HCT116 (cell line): ENCODE results near the gene GARIN5B. TPM values are rescaled to one million over a fixed set of nuclear protein-coding genes. Genes with fewer than 3 reads are reported as not detected.

ENCODE experiments used
- ATAC-seq: fragments of 200-7000 bp; cut with Tn5 transposase; 2 replicates; pipeline ENCODE4 v1.9.1; 2020; ENCODE audit warnings: mild to moderate bottlenecking, moderate library complexity
- BruUV-seq: library from RNA; stranded (reverse); fragments of 400-500 nt; replicated peaks from 2 replicates; lab custom pipeline; 2021; lab: Mats Ljungman, UMichigan
- CTCF ChIA-PET: fragments of 300-600 bp; sonication (Branson Sonifier 250); formaldehyde crosslinking; loops from one replicate; lab custom pipeline; 2021; ENCODE audit warnings: antibody characterized with exemption; lab: Charles Lee
- POLR2A ChIA-PET: fragments of 300-600, 350-600 bp; sonication (Branson Sonifier 250); formaldehyde crosslinking; loops from one replicate; lab custom pipeline; 2021; ENCODE audit warnings: antibody characterized with exemption; lab: Charles Lee
- RAD21 ChIA-PET, 2 experiments: fragments of 300-600 bp; sonication (Branson Sonifier 250); formaldehyde crosslinking; loops; one replicate each; lab custom pipeline; 2023; ENCODE audit warnings: low total read pairs in 2 of 2; ENCODE audit not compliant: uncharacterized antibody in 2 of 2, unreplicated experiment in 2 of 2, low non-redundant PET in 1 of 2; lab: Charles Lee
- DNase-seq: peaks from one replicate; pipeline ENCODE4 v3.0.0-alpha.2; 2010; ENCODE audit warnings: low read depth, low spot score
- H2AFZ ChIP-seq: fragments of 200-600 bp; shearing (Covaris generic), sonication (generic); 2 replicates; pipeline ENCODE4 v1.6.1; 2017; ENCODE audit warnings: low read depth, mixed run types, mixed read lengths, antibody characterized with exemption, low read length; ENCODE audit not compliant: poor library complexity, severe bottlenecking
- H3K27ac ChIP-seq: 2 replicates; pipeline ENCODE4 v1.5.1; 2012; ENCODE audit warnings: low read depth, low read length
- H3K27me3 ChIP-seq: fragments of 200-600 bp; sonication (generic); 2 replicates; pipeline ENCODE4 v1.6.1; 2016; ENCODE audit warnings: mixed run types, low read length, mixed read lengths; ENCODE audit not compliant: insufficient read depth
- H3K36me3 ChIP-seq, 2 experiments: fragments of 200-500 bp in 1 of 2; fragments of 200-600 bp in 1 of 2; sonication (Bioruptor generic) in 1 of 2; sonication (generic) in 1 of 2; 2 replicates each; pipeline versions ENCODE4 v1.5.1 to v1.6.1; 2014 to 2016; ENCODE audit warnings: low read length in 2 of 2, inconsistent platforms in 1 of 2, mixed read lengths in 1 of 2, mixed run types in 1 of 2; ENCODE audit not compliant: insufficient read depth in 2 of 2, control insufficient read depth in 1 of 2
- H3K4me1 ChIP-seq, 2 experiments: fragments of 200-600 bp in 1 of 2; sonication (generic) in 1 of 2; 2 replicates each; pipeline versions ENCODE4 v1.5.1 to v1.6.1; 2012 to 2017; ENCODE audit warnings: low read length in 2 of 2, inconsistent platforms in 1 of 2, mild to moderate bottlenecking in 1 of 2, mixed read lengths in 1 of 2, mixed run types in 1 of 2, moderate library complexity in 1 of 2; ENCODE audit not compliant: insufficient read depth in 2 of 2, control insufficient read depth in 1 of 2
- H3K4me2 ChIP-seq: fragments of 200-600 bp; sonication (generic); 2 replicates; pipeline ENCODE4 v1.6.1; 2017; ENCODE audit warnings: mixed run types, low read length, mixed read lengths
- H3K4me3 ChIP-seq, 2 experiments: fragments of 200-600 bp in 1 of 2; sonication (generic) in 1 of 2; replicated peaks in 1 of 2; 2 replicates each; pipeline ENCODE4 v1.5.1; 2011 to 2016; ENCODE audit warnings: low read length in 2 of 2, control low read depth in 1 of 2, low read depth in 1 of 2, mild to moderate bottlenecking in 1 of 2, mixed read lengths in 1 of 2, mixed run types in 1 of 2
- H3K79me2 ChIP-seq: fragments of 200-600 bp; sonication (generic); 2 replicates; pipeline ENCODE4 v1.6.1; 2017; ENCODE audit warnings: mild to moderate bottlenecking, mixed run types, low read length, moderate library complexity, mixed read lengths; ENCODE audit not compliant: insufficient read depth
- H3K9ac ChIP-seq: fragments of 200-600 bp; sonication (generic); 2 replicates; pipeline ENCODE4 v1.6.1; 2016; ENCODE audit warnings: low read length, mixed read lengths
- H3K9me2 ChIP-seq: fragments of 200-600 bp; sonication (generic), shearing (Covaris generic); 2 replicates; pipeline ENCODE4 v1.6.1; 2017; ENCODE audit warnings: mixed run types, mild to moderate bottlenecking, moderate library complexity; ENCODE audit not compliant: insufficient read depth
- H3K9me3 ChIP-seq, 2 experiments: fragments of 200-500 bp in 1 of 2; fragments of 200-600 bp in 1 of 2; sonication (Bioruptor generic) in 1 of 2; sonication (generic) in 1 of 2; 2 replicates each; pipeline ENCODE4 v1.6.1; 2014 to 2017; ENCODE audit warnings: low read length in 2 of 2, mixed read lengths in 2 of 2, inconsistent platforms in 1 of 2, low read depth in 1 of 2, mild to moderate bottlenecking in 1 of 2, mixed run types in 1 of 2, moderate library complexity in 1 of 2; ENCODE audit not compliant: control insufficient read depth in 1 of 2, insufficient read depth in 1 of 2
- H4K20me1 ChIP-seq: fragments of 200-600 bp; sonication (generic), shearing (Covaris generic); 2 replicates; pipeline ENCODE4 v1.6.1; 2017; ENCODE audit warnings: mixed run types, mild to moderate bottlenecking, moderate library complexity; ENCODE audit not compliant: insufficient read depth
- ATF3 ChIP-seq: IDR thresholded peaks from 2 replicates; pipeline ENCODE4 v1.6.1; 2012
- CBX3 ChIP-seq: IDR thresholded peaks from 2 replicates; pipeline ENCODE4 v1.6.1; 2012; ENCODE audit warnings: low read depth
- CEBPB ChIP-seq: IDR thresholded peaks from 2 replicates; pipeline ENCODE4 v1.6.1; 2012; ENCODE audit warnings: low read depth
- CTCF ChIP-seq, 3 experiments: fragments of 200-600 bp in 1 of 3; sonication (generic) in 1 of 3; IDR thresholded peaks in 2 of 3; conservative IDR thresholded peaks in 1 of 3; 2 replicates each; pipeline ENCODE4 v1.5.1; 2012 to 2017; ENCODE audit warnings: low read depth in 2 of 3, low read length in 2 of 3, antibody characterized with exemption in 1 of 3, borderline replicate concordance in 1 of 3, control low read depth in 1 of 3, mild to moderate bottlenecking in 1 of 3, mixed read lengths in 1 of 3, mixed run types in 1 of 3, moderate library complexity in 1 of 3; ENCODE audit not compliant: insufficient read depth in 1 of 3
- EZH2 ChIP-seq: fragments of 200-600 bp; sonication (generic); IDR thresholded peaks from 2 replicates; pipeline ENCODE4 v1.6.1; 2017; ENCODE audit warnings: antibody characterized with exemption, mixed run types
- EZH2phosphoT487 ChIP-seq: fragments of 200-600 bp; IDR thresholded peaks from 2 replicates; pipeline ENCODE4 v1.6.1; 2018; ENCODE audit warnings: antibody characterized with exemption, borderline replicate concordance
- FOSL1 ChIP-seq: IDR thresholded peaks from 2 replicates; pipeline ENCODE4 v1.6.1; 2012; ENCODE audit warnings: low read depth
- POLR2A ChIP-seq: IDR thresholded peaks from 2 replicates; pipeline ENCODE4 v1.7.0; 2011; ENCODE audit warnings: borderline replicate concordance; ENCODE audit not compliant: insufficient read depth, insufficient read length; ENCODE audit errors: extremely low read depth
- SIN3A ChIP-seq: IDR thresholded peaks from 2 replicates; pipeline ENCODE4 v1.6.1; 2012; ENCODE audit warnings: low read depth
- ZFX ChIP-seq: fragments of 450-650 bp; IDR thresholded peaks from 2 replicates; pipeline ENCODE4 v1.6.1; 2017
- intact Hi-C: fragments of 100-400 bp; cut with micrococcal nuclease; formaldehyde crosslinking; loops from 2 replicates; pipeline ENCODE4 v1.10.0; 2022
- total RNA-seq: library from RNA; stranded (reverse); gene quantifications from one replicate; pipeline ENCODE4 v1.2.1, GENCODE V29; 2021; ENCODE audit not compliant: unreplicated experiment

Gene GARIN5B
- total RNA-seq, 1 experiment from 2014 or later: not detected

- peak; percentile 19 for DNase-seq
- ChIA-PET RAD21 (no interaction called here), CTCF (no interaction called here), POLR2A (interaction anchor here (1.6 kb wide), 1 partner anchor 12 kb away, joined by 6 read pairs; the partner anchor contains the start of gene KMT5C)
- H3K27ac ChIP-seq: no peak overlapping the region
- peak overlapping the region; percentile 30 for H3K4me2 ChIP-seq
- H2AFZ ChIP-seq: no peak overlapping the region
- H3K9me3 ChIP-seq: no peaks in the 10 kb centered on the region
- BruUV-seq: no TSS peak
- no peak overlapping the region for H3K4me3 ChIP-seq
- H3K4me1 ChIP-seq: peaks cover 2 to 42% of the 10 kb centered on the region in 2 experiments; a peak in 3 of 4 replicates
- no peak for ATAC-seq
- no peak overlapping the region for H3K9ac ChIP-seq
- no peaks in the 10 kb centered on the region for H3K36me3 ChIP-seq
- no peaks in the 10 kb centered on the region for H4K20me1 ChIP-seq
- H3K9me2 ChIP-seq: no peaks in the 10 kb centered on the region
- intact Hi-C loops: no loop called here
- TF ChIP-seq ATF3 (no peak), SIN3A (no peak), CTCF (IDR thresholded peaks at IDR 0.05 in 2 of 3, conservative IDR thresholded peaks at IDR 0.05 in 1 of 3; ENCODE audit: borderline replicate concordance in 1 of 3, insufficient read depth in 1 of 3, low read depth in 2 of 3, low read length in 2 of 3) (no peak), FOSL1 (no peak), CEBPB (no peak)
- no peaks in the 10 kb centered on the region for H3K27me3 ChIP-seq
- H3K79me2 ChIP-seq: no peaks in the 10 kb centered on the region
These were observed 11.0 kb downstream of the GARIN5B start for GRCh38 chr19:55352040-55352439.

- CTCF ChIA-PET: interaction anchor here (0.9 kb wide), 1 partner anchor 10 kb away, joined by 3 read pairs; no protein-coding TSS in a partner anchor
- Histone ChIP-seq H3K4me1 (peaks cover 5 to 44% of the 10 kb centered on the region in 2 experiments; a peak in 3 of 4 replicates), H3K4me2 (no peak overlapping the region), H2AFZ (no peak overlapping the region), H3K9me2 (no peaks in the 10 kb centered on the region), H3K9me3 (no peaks in the 10 kb centered on the region), H3K36me3 (no peaks in the 10 kb centered on the region; a peak in 1 of 4 replicates), H3K9ac (no peak overlapping the region), H3K27me3 (no peaks in the 10 kb centered on the region), H3K4me3 (no peak overlapping the region), H3K27ac (no peak overlapping the region), H3K79me2 (no peaks in the 10 kb centered on the region), H4K20me1 (no peaks in the 10 kb centered on the region)
- RAD21 ChIA-PET: no interaction called here
- intact Hi-C loops: no loop called here
- no TSS peak for BruUV-seq
- DNase-seq: no peak
- no peak for ATAC-seq
- TF ChIP-seq CTCF (IDR thresholded peaks at IDR 0.05 in 2 of 3, conservative IDR thresholded peaks at IDR 0.05 in 1 of 3; ENCODE audit: borderline replicate concordance in 1 of 3, insufficient read depth in 1 of 3, low read depth in 2 of 3, low read length in 2 of 3) (no peak), CEBPB (no peak), SIN3A (no peak), CBX3 (no peak), ZFX (no peak), EZH2phosphoT487 (no peak), POLR2A (no peak), EZH2 (no peak)
- POLR2A ChIA-PET: interaction anchor here (1.3 to 3.8 kb wide), 2 partner anchors 12 to 37 kb away, joined by 4 to 18 read pairs; partner anchors contain the start of gene KMT5C
These were observed 12.3 kb downstream of the GARIN5B start for GRCh38 chr19:55350620-55351315.
